ENCODE measurements around the gene ATP2B2. TPM values are rescaled to one million over a fixed set of nuclear protein-coding genes. Genes with fewer than 3 reads are reported as not detected.

The ATP2B2 gene
- total RNA-seq, 1 experiment from 2014 or later: not detected

GRCh38 chr3:10411598-10412332 lies 93.6 kb downstream of the ATP2B2 start:
- H3K27me3 Mint-ChIP-seq (ENCODE audit: insufficient read depth, unreplicated experiment): peaks cover 16% of the 10 kb centered on the region
- H3K4me1 Mint-ChIP-seq (ENCODE audit: low read depth, unreplicated experiment): no peaks in the 10 kb centered on the region
- POLR2A ChIA-PET: no interaction called here
- no peaks in the 10 kb centered on the region for H3K36me3 Mint-ChIP-seq (ENCODE audit: insufficient read depth, unreplicated experiment)
- no TSS peak for BruUV-seq (replicated peaks)
- no peaks in the 10 kb centered on the region for H3K9me3 ChIP-seq
- CTCF ChIA-PET: no interaction called here
- H3K4me1 ChIP-seq: no peaks in the 10 kb centered on the region
- H3K27me3 ChIP-seq (replicated peaks; ENCODE audit: control insufficient read depth, insufficient read depth, low read length): no peaks in the 10 kb centered on the region
- H3K4me3 ChIP-seq (ENCODE audit: low read depth, low read length): no peak overlapping the region
- no peak for DNase-seq
- intact Hi-C loops (cut with micrococcal nuclease; ENCODE audit: unreplicated experiment): no loop called here
- no peak overlapping the region for H3K27ac Mint-ChIP-seq (ENCODE audit: unreplicated experiment)
- TF ChIP-seq, protein P1, sequence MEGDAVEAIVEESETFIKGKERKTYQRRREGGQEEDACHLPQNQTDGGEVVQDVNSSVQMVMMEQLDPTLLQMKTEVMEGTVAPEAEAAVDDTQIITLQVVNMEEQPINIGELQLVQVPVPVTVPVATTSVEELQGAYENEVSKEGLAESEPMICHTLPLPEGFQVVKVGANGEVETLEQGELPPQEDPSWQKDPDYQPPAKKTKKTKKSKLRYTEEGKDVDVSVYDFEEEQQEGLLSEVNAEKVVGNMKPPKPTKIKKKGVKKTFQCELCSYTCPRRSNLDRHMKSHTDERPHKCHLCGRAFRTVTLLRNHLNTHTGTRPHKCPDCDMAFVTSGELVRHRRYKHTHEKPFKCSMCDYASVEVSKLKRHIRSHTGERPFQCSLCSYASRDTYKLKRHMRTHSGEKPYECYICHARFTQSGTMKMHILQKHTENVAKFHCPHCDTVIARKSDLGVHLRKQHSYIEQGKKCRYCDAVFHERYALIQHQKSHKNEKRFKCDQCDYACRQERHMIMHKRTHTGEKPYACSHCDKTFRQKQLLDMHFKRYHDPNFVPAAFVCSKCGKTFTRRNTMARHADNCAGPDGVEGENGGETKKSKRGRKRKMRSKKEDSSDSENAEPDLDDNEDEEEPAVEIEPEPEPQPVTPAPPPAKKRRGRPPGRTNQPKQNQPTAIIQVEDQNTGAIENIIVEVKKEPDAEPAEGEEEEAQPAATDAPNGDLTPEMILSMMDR (IDR thresholded peaks at IDR 0.05; ENCODE audit: insufficient read depth in 1 of 2, low read depth in 1 of 2, low read length in 1 of 2, severe bottlenecking in 1 of 2, unreplicated experiment in 1 of 2): no peak
- H3K4me3 Mint-ChIP-seq (ENCODE audit: unreplicated experiment): no peak overlapping the region
- no peaks in the 10 kb centered on the region for H3K36me3 ChIP-seq (ENCODE audit: control insufficient read depth, insufficient read depth, low read length)
- H3K9me3 Mint-ChIP-seq (ENCODE audit: unreplicated experiment): no peaks in the 10 kb centered on the region

DNA sequence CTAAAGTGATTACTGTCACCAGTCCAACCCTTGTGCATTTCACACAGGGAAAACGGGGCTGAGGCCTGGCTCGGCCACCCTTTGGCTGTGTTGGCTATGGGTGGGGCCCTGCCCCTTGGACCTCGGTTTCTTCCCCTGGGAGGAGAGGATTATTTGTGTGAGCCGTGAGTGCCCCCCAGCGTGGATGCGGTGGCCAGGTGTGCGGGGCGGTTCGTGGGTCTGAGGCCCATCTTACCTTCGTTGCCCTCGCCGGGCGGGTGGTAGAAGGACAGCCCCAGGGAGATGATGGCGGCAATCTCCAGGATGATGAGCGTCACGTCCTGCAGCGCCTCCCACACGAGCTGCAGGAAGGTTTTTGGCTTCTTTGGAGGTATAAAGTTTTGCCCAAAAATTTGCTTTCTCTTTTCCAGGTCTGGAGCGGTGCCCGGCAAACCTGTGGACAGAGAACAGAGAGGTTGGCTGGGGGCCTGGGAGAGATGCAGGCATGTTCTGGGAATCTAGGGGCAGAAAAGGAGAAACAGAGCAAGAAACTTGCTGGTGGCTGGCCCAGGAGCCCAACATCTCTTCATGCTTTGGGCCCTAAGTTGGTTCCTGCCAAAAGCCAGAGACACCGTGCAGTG lies 94.9 kb downstream of the ATP2B2 start:
- H3K4me3 ChIP-seq (ENCODE audit: low read depth, low read length): no peak overlapping the region
- Mint-ChIP-seq H3K36me3 (ENCODE audit: insufficient read depth, unreplicated experiment) (no peaks in the 10 kb centered on the region), H3K27ac (ENCODE audit: unreplicated experiment) (no peak overlapping the region), H3K4me3 (ENCODE audit: unreplicated experiment) (no peak overlapping the region), H3K9me3 (ENCODE audit: unreplicated experiment) (no peaks in the 10 kb centered on the region), H3K27me3 (ENCODE audit: insufficient read depth, unreplicated experiment) (peaks cover 12% of the 10 kb centered on the region), H3K4me1 (ENCODE audit: low read depth, unreplicated experiment) (no peaks in the 10 kb centered on the region)
- intact Hi-C loops (cut with micrococcal nuclease; ENCODE audit: unreplicated experiment): no loop called here
- ChIA-PET CTCF (no interaction called here), POLR2A (no interaction called here)
- no TSS peak for BruUV-seq (replicated peaks)
- no peaks in the 10 kb centered on the region for H3K9me3 ChIP-seq
- DNase-seq: no peak
- H3K36me3 ChIP-seq (ENCODE audit: control insufficient read depth, insufficient read depth, low read length): no peaks in the 10 kb centered on the region
- H3K4me1 ChIP-seq: no peaks in the 10 kb centered on the region
- H3K27me3 ChIP-seq (replicated peaks; ENCODE audit: control insufficient read depth, insufficient read depth, low read length): no peaks in the 10 kb centered on the region
- TF ChIP-seq, protein P1 (IDR thresholded peaks at IDR 0.05; ENCODE audit: insufficient read depth in 1 of 2, low read depth in 1 of 2, low read length in 1 of 2, severe bottlenecking in 1 of 2, unreplicated experiment in 1 of 2): peak in 1 of 2 experiments; percentile 2

DNA sequence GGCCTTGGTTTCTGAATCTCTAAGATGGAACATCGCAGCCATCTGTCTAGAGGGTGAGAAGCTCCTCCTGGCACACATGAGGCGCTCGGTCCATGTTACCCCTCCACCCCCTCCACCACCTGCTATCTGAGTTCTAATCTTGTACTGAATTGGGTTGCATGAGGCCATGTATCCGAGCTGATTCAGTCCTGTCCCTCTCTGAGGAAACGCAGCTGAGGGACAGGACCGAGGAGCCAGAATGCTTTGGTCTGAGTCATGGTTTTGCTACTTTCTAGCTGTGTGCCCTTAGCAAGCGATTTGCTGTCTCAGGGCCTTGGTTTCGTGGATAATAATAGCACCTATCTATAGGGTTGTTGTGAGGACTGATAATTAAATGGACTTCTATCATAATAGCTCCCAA lies 96.7 kb downstream of the ATP2B2 start:
- DNase-seq: no peak
- BruUV-seq (replicated peaks): no TSS peak
- Mint-ChIP-seq H3K36me3 (ENCODE audit: insufficient read depth, unreplicated experiment) (no peaks in the 10 kb centered on the region), H3K9me3 (ENCODE audit: unreplicated experiment) (no peaks in the 10 kb centered on the region), H3K4me3 (ENCODE audit: unreplicated experiment) (no peak overlapping the region), H3K27me3 (ENCODE audit: insufficient read depth, unreplicated experiment) (peaks cover 9% of the 10 kb centered on the region), H3K27ac (ENCODE audit: unreplicated experiment) (no peak overlapping the region), H3K4me1 (ENCODE audit: low read depth, unreplicated experiment) (no peaks in the 10 kb centered on the region)
- no peaks in the 10 kb centered on the region for H3K27me3 ChIP-seq (replicated peaks; ENCODE audit: control insufficient read depth, insufficient read depth, low read length)
- no peaks in the 10 kb centered on the region for H3K9me3 ChIP-seq
- no peak overlapping the region for H3K4me3 ChIP-seq (ENCODE audit: low read depth, low read length)
- intact Hi-C loops (cut with micrococcal nuclease; ENCODE audit: unreplicated experiment): no loop called here
- CTCF ChIA-PET: no interaction called here
- POLR2A ChIA-PET: no interaction called here
- TF ChIP-seq, protein P1 (IDR thresholded peaks at IDR 0.05; ENCODE audit: insufficient read depth in 1 of 2, low read depth in 1 of 2, low read length in 1 of 2, severe bottlenecking in 1 of 2, unreplicated experiment in 1 of 2): no peak
- no peaks in the 10 kb centered on the region for H3K36me3 ChIP-seq (ENCODE audit: control insufficient read depth, insufficient read depth, low read length)
- H3K4me1 ChIP-seq: no peaks in the 10 kb centered on the region
